Parathyroid adenoma (tissue), 2 donors: ENCODE data around the gene ADAM22.

Experiments
- H2AFZ ChIP-seq: fragments of 300-600 bp; sonication (generic); one replicate; pipeline ENCODE4 v1.7.0; 2017; ENCODE audit warnings: antibody characterized with exemption, mild to moderate bottlenecking
- H3K27ac ChIP-seq: fragments of 300-600 bp; sonication (generic); one replicate; pipeline ENCODE4 v1.7.0; 2017
- H3K27me3 ChIP-seq: fragments of 300-600 bp; sonication (generic); one replicate; pipeline ENCODE4 v1.7.0; 2017; ENCODE audit warnings: low read length; ENCODE audit not compliant: control insufficient read depth, insufficient read depth
- H3K36me3 ChIP-seq: fragments of 300-600 bp; sonication (generic); one replicate; pipeline ENCODE4 v1.7.0; 2017; ENCODE audit warnings: low read length; ENCODE audit not compliant: control insufficient read depth, insufficient read depth
- H3K4me1 ChIP-seq: fragments of 300-600 bp; sonication (generic); one replicate; pipeline ENCODE4 v1.7.0; 2017; ENCODE audit warnings: control low read depth
- H3K4me2 ChIP-seq: fragments of 300-600 bp; sonication (generic); one replicate; pipeline ENCODE4 v1.7.0; 2017; ENCODE audit warnings: low read length
- H3K4me3 ChIP-seq: fragments of 300-600 bp; sonication (generic); one replicate; pipeline ENCODE4 v1.7.0; 2017; ENCODE audit warnings: low read depth, low read length
- H3K79me2 ChIP-seq: fragments of 300-600 bp; sonication (generic); one replicate; pipeline ENCODE4 v1.7.0; 2017; ENCODE audit warnings: control low read depth
- H3K9ac ChIP-seq: fragments of 300-600 bp; sonication (generic); one replicate; pipeline ENCODE4 v1.7.0; 2017; ENCODE audit warnings: mild to moderate bottlenecking
- H3K9me3 ChIP-seq: fragments of 300-600 bp; sonication (generic); one replicate; pipeline ENCODE4 v1.7.0; 2017; ENCODE audit warnings: low read length; ENCODE audit not compliant: control insufficient read depth
- CTCF ChIP-seq: fragments of 300-600 bp; sonication (generic); IDR thresholded peaks from one replicate; pipeline ENCODE4 v1.7.0; 2017; ENCODE audit warnings: antibody characterized with exemption, mild to moderate bottlenecking
- donor health status: primary hyperparathyroidism.

The ADAM22 gene

GRCh38 chr7:88200789-88201188, 266.7 kb downstream of the ADAM22 start:
- Histone ChIP-seq H3K9me3 (no peaks in the 10 kb centered on the region), H3K27ac (no peak overlapping the region), H3K79me2 (no peaks in the 10 kb centered on the region), H3K4me2 (no peak overlapping the region), H3K36me3 (no peaks in the 10 kb centered on the region), H3K4me3 (no peak overlapping the region), H3K9ac (no peak overlapping the region), H2AFZ (no peak overlapping the region), H3K27me3 (no peaks in the 10 kb centered on the region), H3K4me1 (no peaks in the 10 kb centered on the region)
- TF ChIP-seq CTCF: no peak

- Histone ChIP-seq H3K79me2 (no peaks in the 10 kb centered on the region), H3K4me1 (no peaks in the 10 kb centered on the region), H3K9me3 (no peaks in the 10 kb centered on the region), H3K27me3 (no peaks in the 10 kb centered on the region), H3K36me3 (no peaks in the 10 kb centered on the region), H3K9ac (no peak overlapping the region), H2AFZ (no peak overlapping the region), H3K4me2 (no peak overlapping the region), H3K4me3 (no peak overlapping the region), H3K27ac (no peak overlapping the region)
- TF ChIP-seq CTCF: no peak
These were observed 267.3 kb downstream of the ADAM22 start for GRCh38 chr7:88201305-88201704.

GRCh38 chr7:88202278-88202677, 268.2 kb downstream of the ADAM22 start:
- no peaks in the 10 kb centered on the region for H3K4me1 ChIP-seq
- H3K27ac ChIP-seq: no peak overlapping the region
- H3K27me3 ChIP-seq: no peaks in the 10 kb centered on the region
- H3K79me2 ChIP-seq: no peaks in the 10 kb centered on the region
- H3K9me3 ChIP-seq: no peaks in the 10 kb centered on the region
- H3K36me3 ChIP-seq: no peaks in the 10 kb centered on the region
- no peak overlapping the region for H3K9ac ChIP-seq
- no peak overlapping the region for H3K4me2 ChIP-seq
- TF ChIP-seq CTCF: no peak
- no peak overlapping the region for H3K4me3 ChIP-seq
- no peak overlapping the region for H2AFZ ChIP-seq

DNA sequence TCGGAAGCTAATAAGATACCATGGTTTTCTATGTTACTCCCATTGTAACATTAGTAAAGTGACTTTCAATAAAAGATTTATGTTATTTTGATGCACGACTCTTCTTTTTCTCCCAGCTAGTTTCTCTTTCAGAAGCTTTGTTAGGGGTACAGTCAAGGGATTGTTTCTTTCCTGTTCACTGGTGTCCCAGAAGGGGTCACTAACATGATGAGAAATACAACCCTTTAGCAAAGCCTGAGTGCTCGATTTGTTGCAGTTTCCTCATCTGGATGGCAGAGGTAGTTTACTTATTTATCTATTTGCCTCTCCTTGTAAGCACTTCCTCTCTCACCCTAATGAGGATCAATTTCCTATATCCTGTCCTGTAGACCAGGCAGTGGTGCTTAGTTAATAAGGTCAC, 268.7 kb downstream of the ADAM22 start:
- H3K4me3 ChIP-seq: no peak overlapping the region
- H3K36me3 ChIP-seq: no peaks in the 10 kb centered on the region
- no peak overlapping the region for H3K27ac ChIP-seq
- H3K9ac ChIP-seq: no peak overlapping the region
- no peaks in the 10 kb centered on the region for H3K4me1 ChIP-seq
- no peaks in the 10 kb centered on the region for H3K79me2 ChIP-seq
- no peak overlapping the region for H2AFZ ChIP-seq
- no peak overlapping the region for H3K4me2 ChIP-seq
- no peak for TF ChIP-seq CTCF
- H3K27me3 ChIP-seq: no peaks in the 10 kb centered on the region
- no peaks in the 10 kb centered on the region for H3K9me3 ChIP-seq

- Histone ChIP-seq H3K4me1 (no peaks in the 10 kb centered on the region), H2AFZ (no peak overlapping the region), H3K9ac (no peak overlapping the region), H3K27me3 (no peaks in the 10 kb centered on the region), H3K4me3 (no peak overlapping the region), H3K4me2 (no peak overlapping the region), H3K36me3 (no peaks in the 10 kb centered on the region), H3K9me3 (no peaks in the 10 kb centered on the region), H3K79me2 (no peaks in the 10 kb centered on the region), H3K27ac (no peak overlapping the region)
- no peak for TF ChIP-seq CTCF
These were observed 269.4 kb downstream of the ADAM22 start for GRCh38 chr7:88203401-88203800.
